Endothelial cell of umbilical vein (primary cell): ENCODE data around the gene SGCD.

ENCODE experiments used
- CTCF ChIP-seq, 2 donors: IDR thresholded peaks; 1 replicate in 1 of 2; 2 replicates in 1 of 2; pipeline ENCODE4 v1.5.1; 2011; ENCODE audit warnings: low read length in 2 of 2, mild to moderate bottlenecking in 2 of 2, moderate library complexity in 2 of 2, control low read depth in 1 of 2, inconsistent platforms in 1 of 2, low read depth in 1 of 2; ENCODE audit not compliant: insufficient read depth in 1 of 2; ENCODE audit errors: extremely low read depth in 1 of 2
- EZH2 ChIP-seq: IDR thresholded peaks from 2 replicates; pipeline ENCODE4 v1.6.1; 2012; ENCODE audit warnings: borderline replicate concordance, low read depth, mild to moderate bottlenecking, moderate library complexity, low read length, inconsistent platforms; ENCODE audit not compliant: severe bottlenecking
- MAX ChIP-seq: IDR thresholded peaks from 2 replicates; pipeline ENCODE4 v1.6.1; 2011; ENCODE audit not compliant: insufficient read depth, insufficient read length
- POLR2A ChIP-seq: IDR thresholded peaks from 2 replicates; pipeline ENCODE4 v1.6.1; 2012; ENCODE audit warnings: low read depth, mild to moderate bottlenecking, control low read depth, low read length
- POLR2AphosphoS5 ChIP-seq: IDR thresholded peaks from 2 replicates; pipeline ENCODE4 v1.6.1; 2012; ENCODE audit warnings: low read depth, mild to moderate bottlenecking, control low read depth, low read length, moderate library complexity; ENCODE audit not compliant: insufficient read depth

GRCh38 chr5:156794687-156795086 is 467.7 kb downstream of the SGCD start:
- no peak for TF ChIP-seq CTCF (IDR thresholded peaks at IDR 0.05; ENCODE audit: extremely low read depth in 1 of 2, insufficient read depth in 1 of 2, low read depth in 1 of 2, low read length in 2 of 2)
- no peak for TF ChIP-seq EZH2
- no peak for TF ChIP-seq MAX
- no peak for TF ChIP-seq POLR2AphosphoS5
- TF ChIP-seq POLR2A = no peak
